ENCODE data around the gene DNAI1.

- TF ChIP-seq, protein P1, sequence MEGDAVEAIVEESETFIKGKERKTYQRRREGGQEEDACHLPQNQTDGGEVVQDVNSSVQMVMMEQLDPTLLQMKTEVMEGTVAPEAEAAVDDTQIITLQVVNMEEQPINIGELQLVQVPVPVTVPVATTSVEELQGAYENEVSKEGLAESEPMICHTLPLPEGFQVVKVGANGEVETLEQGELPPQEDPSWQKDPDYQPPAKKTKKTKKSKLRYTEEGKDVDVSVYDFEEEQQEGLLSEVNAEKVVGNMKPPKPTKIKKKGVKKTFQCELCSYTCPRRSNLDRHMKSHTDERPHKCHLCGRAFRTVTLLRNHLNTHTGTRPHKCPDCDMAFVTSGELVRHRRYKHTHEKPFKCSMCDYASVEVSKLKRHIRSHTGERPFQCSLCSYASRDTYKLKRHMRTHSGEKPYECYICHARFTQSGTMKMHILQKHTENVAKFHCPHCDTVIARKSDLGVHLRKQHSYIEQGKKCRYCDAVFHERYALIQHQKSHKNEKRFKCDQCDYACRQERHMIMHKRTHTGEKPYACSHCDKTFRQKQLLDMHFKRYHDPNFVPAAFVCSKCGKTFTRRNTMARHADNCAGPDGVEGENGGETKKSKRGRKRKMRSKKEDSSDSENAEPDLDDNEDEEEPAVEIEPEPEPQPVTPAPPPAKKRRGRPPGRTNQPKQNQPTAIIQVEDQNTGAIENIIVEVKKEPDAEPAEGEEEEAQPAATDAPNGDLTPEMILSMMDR (IDR thresholded peaks at IDR 0.05) = no peak
- TF ChIP-seq SIN3A (IDR thresholded peaks at IDR 0.05; ENCODE audit: borderline replicate concordance, insufficient read depth, low read depth, low read length) = peak; percentile 73; the same call in 1 of the 2 replicates
Measured at GRCh38 chr9:34457266-34458012, 1.2 kb upstream of the DNAI1 start.
